Breast epithelium (tissue), 4 donors: ENCODE measurements around the gene TEAD1. TPM values are rescaled to one million over a fixed set of nuclear protein-coding genes. Genes with fewer than 3 reads are reported as not detected.
A peak's percentile ranks its signal among the peaks of the same experiment; 100 is the strongest.

Experiments
- DNase-seq, 2 donors: peaks; one replicate each; pipeline ENCODE4 v3.0.0-alpha.2; 2019; ENCODE audit warnings: low spot score in 2 of 2
- H3K27ac ChIP-seq, 2 donors: fragments of 200-600 bp; sonication (generic) in 1 of 2; one replicate each; pipeline ENCODE4 v1.5.1; 2016 to 2019; ENCODE audit warnings: mild to moderate bottlenecking in 1 of 2
- H3K27me3 ChIP-seq, 2 donors: fragments of 200-600 bp; sonication (generic) in 1 of 2; one replicate each; pipeline versions ENCODE4 v1.5.1 to v1.6.0; 2017 to 2019; ENCODE audit warnings: control low read depth in 1 of 2, mild to moderate bottlenecking in 1 of 2
- H3K36me3 ChIP-seq: fragments of 200-600 bp; one replicate; pipeline ENCODE4 v1.5.1; 2019
- H3K4me1 ChIP-seq, 2 donors: fragments of 200-600 bp; sonication (generic); one replicate each; pipeline ENCODE4 v1.5.1; 2016 to 2019; ENCODE audit warnings: control low read depth in 1 of 2
- H3K4me3 ChIP-seq, 3 donors: fragments of 200-600 bp; sonication (generic); 1 replicate in 2 of 3; 2 replicates in 1 of 3; pipeline ENCODE4 v1.5.1; 2016 to 2019; ENCODE audit warnings: mild to moderate bottlenecking in 3 of 3, moderate library complexity in 2 of 3
- H3K9me3 ChIP-seq, 2 donors: fragments of 200-600 bp; sonication (generic) in 1 of 2; one replicate each; pipeline ENCODE4 v1.5.1; 2016 to 2019; ENCODE audit warnings: control low read depth in 1 of 2
- CTCF ChIP-seq, 3 donors: fragments of 450-650 bp; IDR thresholded peaks; one replicate each; pipeline ENCODE4 v1.5.1; 2016 to 2017; ENCODE audit warnings: antibody characterized with exemption in 3 of 3, mild to moderate bottlenecking in 3 of 3, moderate library complexity in 3 of 3
- POLR2A ChIP-seq: fragments of 450-650 bp; IDR thresholded peaks from one replicate; pipeline ENCODE4 v1.6.1; 2016; ENCODE audit warnings: antibody characterized with exemption, mild to moderate bottlenecking, moderate library complexity
- POLR2AphosphoS5 ChIP-seq, 3 donors: sonication (generic); formaldehyde crosslinking; IDR thresholded peaks; one replicate each; pipeline ENCODE4 v1.6.1; 2017; ENCODE audit warnings: antibody characterized with exemption in 3 of 3
- intact Hi-C: fragments of 100-400 bp; cut with DNase I; formaldehyde crosslinking; loops from one replicate; pipeline ENCODE4 v1.15.1; 2023; ENCODE audit warnings: low total_unique reads
- total RNA-seq, 3 donors: library from RNA; depleted of rRNA; stranded (reverse); fragments of >200 nt; gene quantifications; one replicate each; pipeline ENCODE4 v1.1.0, GENCODE V29; 2016

The TEAD1 gene
- total RNA-seq, 3 donors from 2014 or later: 67.8 to 110 (median 80.1) TPM

GRCh38 chr11:12800032-12800671 lies 125.9 kb downstream of the TEAD1 start:
- TF ChIP-seq CTCF (IDR thresholded peaks at IDR 0.05) (no peak), POLR2A (no peak), POLR2AphosphoS5 (IDR thresholded peaks at IDR 0.05) (no peak)
- H3K4me3 ChIP-seq: no peak overlapping the region
- DNase-seq: no peak
- no peaks in the 10 kb centered on the region for H3K27me3 ChIP-seq
- H3K36me3 ChIP-seq: no peaks in the 10 kb centered on the region
- H3K9me3 ChIP-seq: no peaks in the 10 kb centered on the region
- H3K4me1 ChIP-seq: peaks cover 0 to 27% of the 10 kb centered on the region in 2 donors
- H3K27ac ChIP-seq: peak overlapping the region; percentile 40 to 60
- intact Hi-C loops: no loop called here

- Histone ChIP-seq H3K9me3 (no peaks in the 10 kb centered on the region), H3K4me1 (peaks cover 0 to 27% of the 10 kb centered on the region in 2 donors), H3K4me3 (no peak overlapping the region), H3K27ac (no peak overlapping the region), H3K27me3 (no peaks in the 10 kb centered on the region), H3K36me3 (no peaks in the 10 kb centered on the region)
- no peak for TF ChIP-seq CTCF (IDR thresholded peaks at IDR 0.05)
- no peak for TF ChIP-seq POLR2A
- no peak for TF ChIP-seq POLR2AphosphoS5 (IDR thresholded peaks at IDR 0.05)
- no peak for DNase-seq
- intact Hi-C loops: no loop called here
Observed at GRCh38 chr11:12800871-12801270, 126.7 kb downstream of the TEAD1 start.

GRCh38 chr11:12801976-12802375 lies 127.8 kb downstream of the TEAD1 start:
- no peak for DNase-seq
- intact Hi-C loops: no loop called here
- H3K36me3 ChIP-seq: no peaks in the 10 kb centered on the region
- TF ChIP-seq CTCF (IDR thresholded peaks at IDR 0.05) (no peak), POLR2AphosphoS5 (IDR thresholded peaks at IDR 0.05) (no peak), POLR2A (no peak)
- H3K4me1 ChIP-seq: peaks cover 0 to 27% of the 10 kb centered on the region in 2 donors
- peak overlapping the region; percentile 68 to 85 for H3K27ac ChIP-seq
- no peaks in the 10 kb centered on the region for H3K27me3 ChIP-seq
- H3K4me3 ChIP-seq: no peak overlapping the region
- H3K9me3 ChIP-seq: no peaks in the 10 kb centered on the region

GRCh38 chr11:12802418-12803085 lies 128.3 kb downstream of the TEAD1 start:
- peaks cover 0 to 27% of the 10 kb centered on the region in 2 donors for H3K4me1 ChIP-seq
- peak; percentile 79 to 81 for DNase-seq
- H3K36me3 ChIP-seq: no peaks in the 10 kb centered on the region
- H3K27ac ChIP-seq: peak overlapping the region; percentile 68 to 85
- no peak overlapping the region for H3K4me3 ChIP-seq
- no peaks in the 10 kb centered on the region for H3K27me3 ChIP-seq
- TF ChIP-seq POLR2AphosphoS5 (IDR thresholded peaks at IDR 0.05): peak; percentile 45 to 65 (median 50)
- TF ChIP-seq CTCF (IDR thresholded peaks at IDR 0.05): no peak
- TF ChIP-seq POLR2A: no peak
- no peaks in the 10 kb centered on the region for H3K9me3 ChIP-seq
- intact Hi-C loops: no loop called here
